SK-N-SH (cell line): ENCODE data around the gene PALLD. TPM values are rescaled to one million over a fixed set of nuclear protein-coding genes. Genes with fewer than 3 reads are reported as not detected.

ENCODE experiments used
- CTCF ChIA-PET: fragments of 300-600, 350-600 bp; formaldehyde crosslinking; extraction: SDS; loops from one replicate; lab custom pipeline; 2021; lab: Yijun Ruan, JAX
- POLR2A ChIA-PET: fragments of 350-600 bp; sonication (Branson Sonifier 250); formaldehyde crosslinking; extraction: SDS; loops from one replicate; lab custom pipeline; 2020; ENCODE audit warnings: antibody characterized with exemption, inconsistent platforms; lab: Yijun Ruan, JAX
- DNase-seq: peaks from one replicate; pipeline ENCODE4 v3.0.0; 2012
- H2AFZ ChIP-seq: fragments of 200-600 bp; sonication (generic); 2 replicates; pipeline ENCODE4 v1.8.1; 2016; ENCODE audit warnings: antibody characterized with exemption, mild to moderate bottlenecking, low read depth
- H3F3A ChIP-seq: fragments of 200-600 bp; sonication (generic); replicated peaks from 2 replicates; pipeline ENCODE3; 2016; ENCODE audit warnings: antibody characterized with exemption, mild to moderate bottlenecking; ENCODE audit not compliant: insufficient read depth
- H3K27ac ChIP-seq, 2 experiments: fragments of 200-500 bp in 1 of 2; fragments of 200-600 bp in 1 of 2; sonication (Bioruptor generic) in 1 of 2; sonication (generic), shearing (Covaris generic) in 1 of 2; 2 replicates each; pipeline versions ENCODE4 v1.5.1 to v1.6.1; 2014 to 2016; ENCODE audit warnings: low read depth in 2 of 2, inconsistent platforms in 1 of 2, low read length in 1 of 2, mild to moderate bottlenecking in 1 of 2, mixed read lengths in 1 of 2
- H3K27me3 ChIP-seq: fragments of 200-600 bp; sonication (generic), shearing (Covaris generic); 2 replicates; pipeline ENCODE4 v1.6.1; 2016; ENCODE audit warnings: mixed run types; ENCODE audit not compliant: insufficient read depth
- H3K36me3 ChIP-seq, 2 experiments: fragments of 200-500 bp in 1 of 2; fragments of 200-600 bp in 1 of 2; sonication (Bioruptor generic) in 1 of 2; sonication (generic) in 1 of 2; replicated peaks in 1 of 2; 2 replicates each; pipeline versions ENCODE3 to v1.5.1; 2014 to 2016; ENCODE audit warnings: low read length in 1 of 2, mild to moderate bottlenecking in 1 of 2; ENCODE audit not compliant: insufficient read depth in 2 of 2, control insufficient read depth in 1 of 2
- H3K4me1 ChIP-seq, 2 experiments: fragments of 200-500 bp in 1 of 2; fragments of 200-600 bp in 1 of 2; sonication (Bioruptor generic) in 1 of 2; sonication (generic), shearing (Covaris generic) in 1 of 2; 2 replicates each; pipeline versions ENCODE4 v1.5.1 to v1.6.1; 2014 to 2016; ENCODE audit warnings: low read depth in 1 of 2, low read length in 1 of 2, mixed run types in 1 of 2; ENCODE audit not compliant: insufficient read depth in 2 of 2, control insufficient read depth in 1 of 2
- H3K4me2 ChIP-seq: fragments of 200-600 bp; sonication (generic), shearing (Covaris generic); 2 replicates; pipeline ENCODE4 v1.6.1; 2017; ENCODE audit warnings: mixed run types
- H3K4me3 ChIP-seq, 2 experiments: fragments of 200-500 bp in 1 of 2; fragments of 200-600 bp in 1 of 2; sonication (Bioruptor generic) in 1 of 2; sonication (generic), shearing (Covaris generic) in 1 of 2; 2 replicates each; pipeline versions ENCODE4 v1.5.1 to v1.8.1; 2014 to 2016; ENCODE audit warnings: low read depth in 2 of 2, inconsistent platforms in 1 of 2, low read length in 1 of 2, mild to moderate bottlenecking in 1 of 2, mixed read lengths in 1 of 2, moderate library complexity in 1 of 2
- H3K79me2 ChIP-seq: fragments of 200-600 bp; sonication (generic); 2 replicates; pipeline ENCODE4 v1.8.1; 2017; ENCODE audit warnings: mild to moderate bottlenecking; ENCODE audit not compliant: insufficient read depth
- H3K9ac ChIP-seq: fragments of 200-600 bp; sonication (generic); 2 replicates; pipeline ENCODE4 v1.6.1; 2017; ENCODE audit warnings: mixed run types
- H3K9me2 ChIP-seq: fragments of 200-600 bp; sonication (generic); 2 replicates; pipeline ENCODE4 v1.6.1; 2017; ENCODE audit warnings: mixed run types
- H3K9me3 ChIP-seq: fragments of 200-600 bp; sonication (generic); 2 replicates; pipeline ENCODE4 v1.6.1; 2017; ENCODE audit warnings: mixed run types, mild to moderate bottlenecking, moderate library complexity
- H4K20me1 ChIP-seq: fragments of 200-600 bp; sonication (generic); 2 replicates; pipeline ENCODE4 v1.6.1; 2017; ENCODE audit warnings: mild to moderate bottlenecking, mixed run types; ENCODE audit not compliant: insufficient read depth
- CHD2 ChIP-seq: fragments of 150-350 bp; IDR thresholded peaks from 2 replicates; pipeline ENCODE4 v1.6.1; 2018; ENCODE audit warnings: low read length; ENCODE audit not compliant: partially characterized antibody
- CTCF ChIP-seq: fragments of 200-600 bp; sonication (generic); IDR thresholded peaks from 2 replicates; pipeline ENCODE4 v1.6.1; 2017; ENCODE audit warnings: antibody characterized with exemption, mild to moderate bottlenecking, moderate library complexity
- EP300 ChIP-seq, 2 experiments: IDR thresholded peaks; 2 replicates each; pipeline versions ENCODE4 v1.4.0 to v1.6.1; 2012; ENCODE audit warnings: borderline replicate concordance in 1 of 2, low read depth in 1 of 2, low read length in 1 of 2
- EZH2phosphoT487 ChIP-seq: fragments of 200-600 bp; sonication (generic); IDR thresholded peaks from 2 replicates; pipeline ENCODE4 v1.6.1; 2017; ENCODE audit warnings: low read depth, mixed run types, mild to moderate bottlenecking, antibody characterized with exemption, moderate library complexity, borderline replicate concordance
- FOSL2 ChIP-seq: IDR thresholded peaks from 2 replicates; pipeline ENCODE4 v1.4.0; 2012; ENCODE audit warnings: low read depth, mild to moderate bottlenecking, moderate library complexity, borderline replicate concordance
- MEF2A ChIP-seq: IDR thresholded peaks from 2 replicates; pipeline ENCODE4 v1.4.0; 2012; ENCODE audit warnings: low read depth, borderline replicate concordance
- NRF1 ChIP-seq: IDR thresholded peaks from 2 replicates; pipeline ENCODE4 v1.6.1; 2012; ENCODE audit warnings: low read depth, mild to moderate bottlenecking, low read length
- RAD21 ChIP-seq: IDR thresholded peaks from 2 replicates; pipeline ENCODE4 v1.6.1; 2012; ENCODE audit warnings: mild to moderate bottlenecking, low read length
- REST ChIP-seq: IDR thresholded peaks from 2 replicates; pipeline ENCODE4 v1.6.1; 2012; ENCODE audit warnings: mild to moderate bottlenecking, low read depth, low read length, moderate library complexity
- RFX5 ChIP-seq: IDR thresholded peaks from 2 replicates; pipeline ENCODE4 v1.6.1; 2012; ENCODE audit warnings: mild to moderate bottlenecking, improper control_type of control experiment, low read length
- RXRA ChIP-seq: IDR thresholded peaks from 2 replicates; pipeline ENCODE4 v1.4.0; 2012; ENCODE audit warnings: low read depth, mild to moderate bottlenecking, borderline replicate concordance
- USF2 ChIP-seq: fragments of 150-350 bp; IDR thresholded peaks from 2 replicates; pipeline ENCODE4 v1.6.1; 2017; ENCODE audit warnings: antibody characterized with exemption, low read length, low read depth, borderline replicate concordance
- YY1 ChIP-seq: IDR thresholded peaks from 2 replicates; pipeline ENCODE4 v1.4.0; 2012; ENCODE audit warnings: low read depth, mild to moderate bottlenecking
- WGBS: methylation state at CpG from one replicate; pipeline ENCODE4 v1.1.6; 2017; ENCODE audit warnings: low lambda C conversion rate; 5-methylcytosine and 5-hydroxymethylcytosine counted together
- polyA plus RNA-seq, 3 experiments: library from polyadenylated mRNA; depleted of rRNA; stranded (reverse); fragments of >200 nt; gene quantifications; 2 replicates each; pipeline ENCODE4 v1.2.3, GENCODE V29; 2012
- TF ChIP-seq, protein P1 (sequence below): fragments of 150-350 bp; IDR thresholded peaks from 2 replicates; pipeline ENCODE4 v1.6.1; 2016; ENCODE audit warnings: mild to moderate bottlenecking, low read depth, low read length
- TF ChIP-seq, protein P2 (sequence below): IDR thresholded peaks from 2 replicates; pipeline ENCODE4 v1.4.0; 2012; ENCODE audit warnings: low read depth, borderline replicate concordance
- TF ChIP-seq, protein P3 (sequence below): IDR thresholded peaks from 2 replicates; pipeline ENCODE4 v1.4.0; 2012; ENCODE audit warnings: low read depth

The PALLD gene
- polyA plus RNA-seq, 1 of the 3 experiments (the other 2 are of a cell fraction), result 33.0 TPM

- TF ChIP-seq EZH2phosphoT487 (no peak), CTCF (no peak), RAD21 (no peak), EP300 (IDR thresholded peaks at IDR 0.05; ENCODE audit: borderline replicate concordance in 1 of 2, low read depth in 1 of 2, low read length in 1 of 2) (no peak), RXRA (no peak), NRF1 (no peak), RFX5 (no peak), CHD2 (no peak), FOSL2 (no peak), MEF2A (no peak)
- TF ChIP-seq, protein P1, sequence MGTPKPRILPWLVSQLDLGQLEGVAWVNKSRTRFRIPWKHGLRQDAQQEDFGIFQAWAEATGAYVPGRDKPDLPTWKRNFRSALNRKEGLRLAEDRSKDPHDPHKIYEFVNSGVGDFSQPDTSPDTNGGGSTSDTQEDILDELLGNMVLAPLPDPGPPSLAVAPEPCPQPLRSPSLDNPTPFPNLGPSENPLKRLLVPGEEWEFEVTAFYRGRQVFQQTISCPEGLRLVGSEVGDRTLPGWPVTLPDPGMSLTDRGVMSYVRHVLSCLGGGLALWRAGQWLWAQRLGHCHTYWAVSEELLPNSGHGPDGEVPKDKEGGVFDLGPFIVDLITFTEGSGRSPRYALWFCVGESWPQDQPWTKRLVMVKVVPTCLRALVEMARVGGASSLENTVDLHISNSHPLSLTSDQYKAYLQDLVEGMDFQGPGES, result no peak
Observed at GRCh38 chr4:168831585-168831918, 334.7 kb downstream of the PALLD start (continued).

- WGBS, result 2% methylated on average over 44 of the region's 68 CpGs
- Histone ChIP-seq H3K27ac (peak overlapping the region; percentile 80 to 90), H3K4me1 (peaks cover 10 to 13% of the 10 kb centered on the region in 2 experiments; a peak in 3 of 4 replicates), H3K9me3 (no peaks in the 10 kb centered on the region), H3K36me3 (peaks cover 11 to 21% of the 10 kb centered on the region in 2 experiments), H3K4me2 (peak overlapping the region; percentile 89), H3F3A (peaks cover 2% of the 10 kb centered on the region), H3K4me3 (peak overlapping the region; percentile 82 to 93), H3K27me3 (no peaks in the 10 kb centered on the region), H3K9ac (peak overlapping the region; percentile 96), H2AFZ (peak overlapping the region; percentile 94), H3K79me2 (peaks cover 53% of the 10 kb centered on the region), H3K9me2 (no peaks in the 10 kb centered on the region), H4K20me1 (peaks cover 37% of the 10 kb centered on the region)
- DNase-seq, result peak; percentile 86
- ChIA-PET CTCF (interaction anchor here (0.7 to 4.8 kb wide), 17 partner anchors 9 to 247 kb away, joined by 3 to 61 read pairs (median 4); no protein-coding TSS in a partner anchor), POLR2A (interaction anchor here (0.6 to 1.3 kb wide), 7 partner anchors 8 to 666 kb away, joined by 3 to 5 read pairs (median 4); no protein-coding TSS in a partner anchor)
- TF ChIP-seq, protein P2, sequence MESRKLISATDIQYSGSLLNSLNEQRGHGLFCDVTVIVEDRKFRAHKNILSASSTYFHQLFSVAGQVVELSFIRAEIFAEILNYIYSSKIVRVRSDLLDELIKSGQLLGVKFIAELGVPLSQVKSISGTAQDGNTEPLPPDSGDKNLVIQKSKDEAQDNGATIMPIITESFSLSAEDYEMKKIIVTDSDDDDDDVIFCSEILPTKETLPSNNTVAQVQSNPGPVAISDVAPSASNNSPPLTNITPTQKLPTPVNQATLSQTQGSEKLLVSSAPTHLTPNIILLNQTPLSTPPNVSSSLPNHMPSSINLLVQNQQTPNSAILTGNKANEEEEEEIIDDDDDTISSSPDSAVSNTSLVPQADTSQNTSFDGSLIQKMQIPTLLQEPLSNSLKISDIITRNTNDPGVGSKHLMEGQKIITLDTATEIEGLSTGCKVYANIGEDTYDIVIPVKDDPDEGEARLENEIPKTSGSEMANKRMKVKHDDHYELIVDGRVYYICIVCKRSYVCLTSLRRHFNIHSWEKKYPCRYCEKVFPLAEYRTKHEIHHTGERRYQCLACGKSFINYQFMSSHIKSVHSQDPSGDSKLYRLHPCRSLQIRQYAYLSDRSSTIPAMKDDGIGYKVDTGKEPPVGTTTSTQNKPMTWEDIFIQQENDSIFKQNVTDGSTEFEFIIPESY, result no peak
- TF ChIP-seq FOSL2 (peak; percentile 80), USF2 (no peak), YY1 (0 out of 2 replicates have a peak, but pooled peaks have one; percentile 4), REST (no peak)
- TF ChIP-seq, protein P3, sequence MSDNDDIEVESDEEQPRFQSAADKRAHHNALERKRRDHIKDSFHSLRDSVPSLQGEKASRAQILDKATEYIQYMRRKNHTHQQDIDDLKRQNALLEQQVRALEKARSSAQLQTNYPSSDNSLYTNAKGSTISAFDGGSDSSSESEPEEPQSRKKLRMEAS, result peak; percentile 67
Observed at GRCh38 chr4:168831919-168832762, 335.3 kb downstream of the PALLD start.
